Pancreas (tissue), 10 donors: Measurements from ENCODE around the gene SPSB2. TPM values are rescaled to one million over a fixed set of nuclear protein-coding genes. Genes with fewer than 3 reads are reported as not detected.

Experiments used
- ATAC-seq, 4 donors: fragments of 200-7000 bp; cut with Tn5 transposase; one replicate each; pipeline versions ENCODE4 v1.8.0 to v1.9.1; 2020; ENCODE audit warnings: mild to moderate bottlenecking in 4 of 4, moderate library complexity in 4 of 4
- DNase-seq, 6 donors: peaks; one replicate each; pipeline ENCODE4 v3.0.0-alpha.2; 2020
- FAIRE-seq: peaks from 2 replicates; lab custom pipeline; 2012; peaks lifted over from hg19 to GRCh38; lab: Jason Lieb, UNC
- H3K27ac ChIP-seq, 4 donors: fragments of 200-600 bp; sonication (generic); 1 replicate in 3 of 4; 2 replicates in 1 of 4; pipeline versions ENCODE4 v1.5.0 to v1.8.0; 2020
- H3K27me3 ChIP-seq, 4 donors: fragments of 200-600 bp; one replicate each; pipeline ENCODE4 v1.8.0; 2021
- H3K36me3 ChIP-seq, 3 donors: fragments of 200-600 bp; sonication (generic) in 1 of 3; one replicate each; pipeline versions ENCODE4 v1.5.0 to v1.8.0; 2020 to 2021
- H3K4me1 ChIP-seq, 3 donors: fragments of 200-600 bp; one replicate each; pipeline ENCODE4 v1.8.0; 2021
- H3K4me3 ChIP-seq, 4 donors: fragments of 200-600 bp; sonication (generic) in 2 of 4; one replicate each; pipeline versions ENCODE4 v1.5.0 to v1.8.0; 2020 to 2021
- H3K9me3 ChIP-seq, 4 donors: fragments of 200-600 bp; one replicate each; pipeline ENCODE4 v1.8.0; 2021
- CTCF ChIP-seq, 4 donors: fragments of 200-600 bp; sonication (generic) in 3 of 4; IDR thresholded peaks; one replicate each; pipeline versions ENCODE4 v1.5.0 to v1.8.0; 2021; ENCODE audit warnings: antibody characterized with exemption in 4 of 4
- WGBS, 2 donors: extraction: QIAGEN DNeasy Blood & Tissue Kit; methylation state at CpG; one replicate each; pipeline ENCODE4 v1.1.7; 2013; 5-methylcytosine and 5-hydroxymethylcytosine counted together
- intact Hi-C, 3 donors: fragments of 100-400 bp; cut with DNase I; formaldehyde crosslinking; loops; one replicate each; pipeline versions ENCODE4 v1.11.1 to v1.14.2; 2022
- polyA plus RNA-seq, 2 donors: library from polyadenylated mRNA; stranded (reverse); fragments of 200-250 nt; gene quantifications; one replicate each; pipeline ENCODE4 v1.2.3, GENCODE V29; 2013
- total RNA-seq, 6 donors: library from RNA; stranded (reverse); fragmentation: NEBNext Ultra II Directional in 4 of 6; extraction: Animal tissue kit (Norgen Biotek cat#: 25700) in 4 of 6; gene quantifications; one replicate each; pipeline versions ENCODE4 v1.2.1 to v1.2.4, GENCODE V29; 2021 to 2023
- donor health status: healthy with polysubstance abuse.
- donor health status: DM: no; HTN: no; CAD: no; lungs with moderate emphysema.
- donor health status: DM: no; HTN: no; CAD: no.
- donor health status: control.
- donor health status: control.
- donor health status: Bipolar disorder and iron deficiency.
- donor health status: DM: yes; HTN: yes; CAD: no.
- donor health status: DM: no; HTN: no; CAD: no.
- donor health status: DM: no; HTN: no; CAD: no.
- donor health status: DM: yes; HTN: yes; CAD: no.

The SPSB2 gene
- total and polyA plus RNA-seq, 8 donors, result 3.1 to 12.5 (median 4.8) TPM

GRCh38 chr12:6905414-6906040 lies 32.4 kb upstream of the SPSB2 start:
- no peak for DNase-seq
- TF ChIP-seq CTCF (IDR thresholded peaks at IDR 0.05), result no peak
- 58 to 71% methylated on average over 5 of the region's 5 CpGs for WGBS, 2 donors
- Histone ChIP-seq H3K4me1 (peaks cover 0 to 7% (median 4%) of the 10 kb centered on the region in 3 donors), H3K4me3 (peak overlapping the region in 1 of 4 donors; percentile 63), H3K9me3 (no peaks in the 10 kb centered on the region), H3K36me3 (no peaks in the 10 kb centered on the region), H3K27me3 (no peaks in the 10 kb centered on the region), H3K27ac (peak overlapping the region in 1 of 4 donors; percentile 71)
- intact Hi-C loops, result no loop called here
- no peak for FAIRE-seq
- ATAC-seq, result no peak

- Histone ChIP-seq H3K4me1 (peaks cover 4 to 15% (median 4%) of the 10 kb centered on the region in 3 donors), H3K9me3 (no peaks in the 10 kb centered on the region), H3K27ac (peak within 1 kb of the TSS; percentile 69 to 77 (median 72)), H3K27me3 (no peaks in the 10 kb centered on the region), H3K4me3 (peak within 1 kb of the TSS; percentile 40 to 63 (median 48)), H3K36me3 (no peaks in the 10 kb centered on the region)
- DNase-seq (peak; percentile 95 to 99 (median 98)), ATAC-seq (peak; percentile 97), FAIRE-seq (peak; percentile 93)
- intact Hi-C loops, result no loop called here
- TF ChIP-seq CTCF (IDR thresholded peaks at IDR 0.05), result no peak
- 4 to 5% methylated on average over 34 of the region's 34 CpGs for WGBS, 2 donors
These were observed 31.5 kb upstream of the SPSB2 start, which contains the start of gene LRRC23 for GRCh38 chr12:6904280-6905276. TSS of gene LRRC23 (plus strand) at chr12:6904822. CDS start at chr12:6905634, 812 bp downstream.

- Histone ChIP-seq H3K4me1 (peaks cover 4 to 18% (median 5%) of the 10 kb centered on the region in 3 donors), H3K27ac (no peak overlapping the region), H3K36me3 (no peaks in the 10 kb centered on the region), H3K9me3 (no peaks in the 10 kb centered on the region), H3K4me3 (no peak overlapping the region), H3K27me3 (no peaks in the 10 kb centered on the region)
- no peak for TF ChIP-seq CTCF (IDR thresholded peaks at IDR 0.05)
- WGBS, 2 donors, result 71 to 73% methylated on average over 1 of the region's 1 CpG
- no peak for DNase-seq
- no peak for ATAC-seq
- no peak for FAIRE-seq
- intact Hi-C loops, result no loop called here
These were observed 30.6 kb upstream of the SPSB2 start for GRCh38 chr12:6903722-6904121.

- Histone ChIP-seq H3K4me1 (peaks cover 4 to 18% (median 5%) of the 10 kb centered on the region in 3 donors), H3K27me3 (no peaks in the 10 kb centered on the region), H3K9me3 (no peaks in the 10 kb centered on the region), H3K36me3 (no peaks in the 10 kb centered on the region), H3K4me3 (no peak overlapping the region), H3K27ac (no peak overlapping the region)
- DNase-seq, result no peak
- 64 to 70% methylated on average over 4 of the region's 4 CpGs for WGBS, 2 donors
- FAIRE-seq, result no peak
- no peak for TF ChIP-seq CTCF (IDR thresholded peaks at IDR 0.05)
- no peak for ATAC-seq
- intact Hi-C loops, result no loop called here
These were observed 29.3 kb upstream of the SPSB2 start for GRCh38 chr12:6902448-6902847.
